Measurements from ENCODE around the gene CCND2.
A peak's percentile ranks its signal among the peaks of the same experiment; 100 is the strongest.

CCND2 gene

DNA sequence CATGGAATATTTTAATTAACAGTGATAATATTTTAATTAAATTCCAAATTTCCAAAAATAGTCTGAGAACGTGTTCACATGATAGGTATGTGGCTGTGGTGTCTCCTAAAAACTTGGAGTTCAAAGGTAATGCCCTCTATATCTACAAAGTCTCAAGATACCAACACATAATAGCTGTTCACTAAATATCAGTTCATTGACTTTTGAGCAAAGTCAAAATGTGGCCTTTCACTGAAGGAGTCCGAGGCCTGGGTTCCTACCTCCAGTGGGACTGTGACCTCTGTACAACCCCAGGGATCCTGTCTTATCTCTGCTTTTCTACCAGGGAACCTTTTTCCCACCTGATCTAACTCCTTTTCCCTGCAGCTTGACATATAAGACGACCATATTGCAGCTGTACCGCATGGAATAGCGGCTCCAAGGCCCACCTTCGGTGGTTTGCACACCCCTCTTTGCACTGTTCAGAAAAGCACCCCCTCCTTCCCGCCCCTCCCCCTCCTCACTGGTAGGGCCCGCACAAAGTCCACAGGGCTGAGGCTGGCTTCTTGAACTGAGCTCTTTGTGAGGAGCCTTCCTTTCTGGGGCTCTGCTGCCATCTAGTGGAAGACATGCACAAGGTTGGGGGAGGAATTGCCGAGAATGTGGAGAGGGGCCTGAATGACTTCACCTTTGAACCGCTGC, 3.1 kb downstream of the CCND2 start (continued):
- TF ChIP-seq, protein P1, sequence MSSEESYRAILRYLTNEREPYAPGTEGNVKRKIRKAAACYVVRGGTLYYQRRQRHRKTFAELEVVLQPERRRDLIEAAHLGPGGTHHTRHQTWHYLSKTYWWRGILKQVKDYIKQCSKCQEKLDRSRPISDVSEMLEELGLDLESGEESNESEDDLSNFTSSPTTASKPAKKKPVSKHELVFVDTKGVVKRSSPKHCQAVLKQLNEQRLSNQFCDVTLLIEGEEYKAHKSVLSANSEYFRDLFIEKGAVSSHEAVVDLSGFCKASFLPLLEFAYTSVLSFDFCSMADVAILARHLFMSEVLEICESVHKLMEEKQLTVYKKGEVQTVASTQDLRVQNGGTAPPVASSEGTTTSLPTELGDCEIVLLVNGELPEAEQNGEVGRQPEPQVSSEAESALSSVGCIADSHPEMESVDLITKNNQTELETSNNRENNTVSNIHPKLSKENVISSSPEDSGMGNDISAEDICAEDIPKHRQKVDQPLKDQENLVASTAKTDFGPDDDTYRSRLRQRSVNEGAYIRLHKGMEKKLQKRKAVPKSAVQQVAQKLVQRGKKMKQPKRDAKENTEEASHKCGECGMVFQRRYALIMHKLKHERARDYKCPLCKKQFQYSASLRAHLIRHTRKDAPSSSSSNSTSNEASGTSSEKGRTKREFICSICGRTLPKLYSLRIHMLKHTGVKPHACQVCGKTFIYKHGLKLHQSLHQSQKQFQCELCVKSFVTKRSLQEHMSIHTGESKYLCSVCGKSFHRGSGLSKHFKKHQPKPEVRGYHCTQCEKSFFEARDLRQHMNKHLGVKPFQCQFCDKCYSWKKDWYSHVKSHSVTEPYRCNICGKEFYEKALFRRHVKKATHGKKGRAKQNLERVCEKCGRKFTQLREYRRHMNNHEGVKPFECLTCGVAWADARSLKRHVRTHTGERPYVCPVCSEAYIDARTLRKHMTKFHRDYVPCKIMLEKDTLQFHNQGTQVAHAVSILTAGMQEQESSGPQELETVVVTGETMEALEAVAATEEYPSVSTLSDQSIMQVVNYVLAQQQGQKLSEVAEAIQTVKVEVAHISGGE (tag by site-specific recombination; conservative IDR thresholded peaks at IDR 0.05; ENCODE audit: low read depth): peak; percentile 28
- peak; percentile 22; the same call in 1 of the 2 replicates for TF ChIP-seq ZNF341 (tag by site-specific recombination; IDR thresholded peaks at IDR 0.05; ENCODE audit: low read depth)
- TF ChIP-seq ZBTB17 (tag by site-specific recombination; IDR thresholded peaks at IDR 0.05): peak; percentile 83
- peak; percentile 88 for TF ChIP-seq ZNF24 (tag by site-specific recombination; IDR thresholded peaks at IDR 0.05)
- TF ChIP-seq ZBTB21 (tag by site-specific recombination; IDR thresholded peaks at IDR 0.05): peak; percentile 68; the same call in 1 of the 2 replicates
- 0 out of 2 replicates have a peak, but pooled peaks have one; percentile 54 for TF ChIP-seq ZNF2 (tag by site-specific recombination; IDR thresholded peaks at IDR 0.05)
- TF ChIP-seq ZNF335 (tag by site-specific recombination; conservative IDR thresholded peaks at IDR 0.05): 0 out of 2 replicates have a peak, but pooled peaks have one; percentile 19
- TF ChIP-seq ZNF121 (tag by site-specific recombination; IDR thresholded peaks at IDR 0.05): peak; percentile 96
- no peak for TF ChIP-seq TRIM28 (IDR thresholded peaks at IDR 0.05; ENCODE audit: borderline replicate concordance, low read length)
- peak; percentile 38; the same call in 1 of the 2 replicates for TF ChIP-seq BCL11B (tag by site-specific recombination; IDR thresholded peaks at IDR 0.05; ENCODE audit: low read depth)
- peak; percentile 54 for TF ChIP-seq ZNF10 (tag by site-specific recombination; IDR thresholded peaks at IDR 0.05)
- TF ChIP-seq ZNF670 (tag by site-specific recombination; IDR thresholded peaks at IDR 0.05; ENCODE audit: low read depth): no peak
- 0 out of 2 replicates have a peak, but pooled peaks have one; percentile 61 for TF ChIP-seq ZNF366 (tag by site-specific recombination; conservative IDR thresholded peaks at IDR 0.05)
- peak; percentile 63; the same call in 1 of the 2 replicates for TF ChIP-seq ZNF394 (tag by site-specific recombination; IDR thresholded peaks at IDR 0.05; ENCODE audit: borderline replicate concordance)
- peak; percentile 25; the same call in 1 of the 2 replicates for TF ChIP-seq WT1 (tag by site-specific recombination; IDR thresholded peaks at IDR 0.05)
- TF ChIP-seq ZNF600 (tag by site-specific recombination; IDR thresholded peaks at IDR 0.05): peak; percentile 61
- no peak for TF ChIP-seq ZNF830 (tag by site-specific recombination; IDR thresholded peaks at IDR 0.05; ENCODE audit: low read depth)
- peak; percentile 96 for TF ChIP-seq ZNF660 (tag by site-specific recombination; IDR thresholded peaks at IDR 0.05)
- TF ChIP-seq ZNF571 (tag by site-specific recombination; IDR thresholded peaks at IDR 0.05): no peak
- TF ChIP-seq ZBTB26 (tag by site-specific recombination; optimal IDR thresholded peaks at IDR 0.05): peak; percentile 13
- TF ChIP-seq ZNF654 (tag by site-specific recombination; IDR thresholded peaks at IDR 0.05; ENCODE audit: low read depth): peak; percentile 98

- 0 out of 2 replicates have a peak, but pooled peaks have one; percentile 1 for TF ChIP-seq ATF2 (tag by site-specific recombination; IDR thresholded peaks at IDR 0.05; ENCODE audit: low read depth)
- TF ChIP-seq ZNF175 (tag by site-specific recombination; IDR thresholded peaks at IDR 0.05): no peak
- no peak for TF ChIP-seq SCRT1 (tag by site-specific recombination; IDR thresholded peaks at IDR 0.05; ENCODE audit: borderline replicate concordance)
- no peak for TF ChIP-seq ZNF660 (tag by site-specific recombination; IDR thresholded peaks at IDR 0.05)
- TF ChIP-seq ZNF341 (tag by site-specific recombination; IDR thresholded peaks at IDR 0.05; ENCODE audit: low read depth): peak; percentile 2; the same call in 1 of the 2 replicates
- TF ChIP-seq ZNF561 (tag by site-specific recombination; IDR thresholded peaks at IDR 0.05; ENCODE audit: borderline replicate concordance): 0 out of 2 replicates have a peak, but pooled peaks have one; percentile 7
- TF ChIP-seq ZBTB26 (tag by site-specific recombination; optimal IDR thresholded peaks at IDR 0.05): peak; percentile 3
- TF ChIP-seq ZNF335 (tag by site-specific recombination; conservative IDR thresholded peaks at IDR 0.05): 0 out of 2 replicates have a peak, but pooled peaks have one; percentile 1
- TF ChIP-seq KLF10 (tag by site-specific recombination; IDR thresholded peaks at IDR 0.05): peak; percentile 3; the same call in 1 of the 2 replicates
- no peak for TF ChIP-seq MZF1 (tag by site-specific recombination; IDR thresholded peaks at IDR 0.05; ENCODE audit: borderline replicate concordance)
- no peak overlapping the region for H3K4me3 ChIP-seq (ENCODE audit: low read depth, low read length)
- no peaks in the 10 kb centered on the region for H3K9me3 ChIP-seq (ENCODE audit: control insufficient read depth, insufficient read depth, low read depth, low read length)
- H3K36me3 ChIP-seq (ENCODE audit: control insufficient read depth in 2 of 2, insufficient read depth in 1 of 2, low read length in 2 of 2): peaks cover 20 to 61% of the 10 kb centered on the region in 2 experiments
- CTCF ChIA-PET: interaction anchor here (0.6 to 4.4 kb wide), 55 partner anchors 9 to 977 kb away, joined by 3 to 86 read pairs (median 5); partner anchors contain the start of genes PARP11 and TIGAR
- H3K27ac ChIP-seq (ENCODE audit: extremely low read depth, low read depth, low read length): no peak overlapping the region
- peaks cover 18% of the 10 kb centered on the region for H3K4me1 ChIP-seq (ENCODE audit: control insufficient read depth, insufficient read depth, low read length)
- POLR2A ChIA-PET: interaction anchor here (0.6 to 1.7 kb wide), 9 partner anchors 30 to 404 kb away, joined by 3 to 9 read pairs (median 4); partner anchors contain the start of genes PARP11 and TIGAR
These were observed 3.6 kb downstream of the CCND2 start for GRCh38 chr12:4277205-4277543.

Data from HEK293 (cell line).